ENCODE data around the gene IKZF1.

IKZF1 gene

DNA sequence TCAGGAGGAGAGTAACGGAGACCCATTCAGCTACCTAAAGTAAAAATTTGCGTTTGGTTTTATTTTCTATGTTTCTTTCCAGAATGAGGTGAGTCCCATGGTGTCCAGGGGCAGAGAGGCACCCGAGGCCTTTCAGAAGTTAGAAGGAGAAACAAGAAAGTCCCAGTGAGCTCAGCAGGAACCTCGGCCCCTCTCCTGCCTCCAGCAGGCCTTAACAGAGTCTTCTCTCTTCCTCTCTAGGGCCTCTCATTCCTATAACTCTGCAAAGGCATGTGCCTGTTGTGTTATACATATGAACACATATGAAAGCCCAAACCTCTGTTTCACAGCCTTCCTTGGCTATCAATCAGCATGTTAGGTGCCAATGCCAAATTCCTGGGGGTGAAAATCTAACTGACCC, 20.8 kb upstream of the IKZF1 start:
- DNase-seq (ENCODE audit: low spot score), result no peak

DNA sequence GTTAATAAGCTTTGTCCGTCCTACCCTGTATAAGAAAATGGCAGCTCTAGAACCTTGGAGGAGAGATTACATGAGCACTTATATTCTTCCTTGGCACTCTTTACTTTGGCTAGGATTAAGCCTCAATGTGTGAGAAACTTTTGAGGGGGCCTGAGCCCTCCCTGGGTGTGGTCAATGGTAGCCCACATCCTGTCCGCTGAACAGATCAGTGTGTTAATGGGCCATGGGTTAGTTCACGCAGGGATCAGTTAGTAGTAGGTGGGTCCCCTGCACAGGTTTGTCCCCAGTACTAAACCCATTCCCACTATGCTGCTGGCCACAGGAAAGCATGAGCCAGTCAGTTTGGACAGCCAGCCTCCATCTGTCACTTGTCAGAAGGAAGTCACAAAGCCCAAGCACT, 20.2 kb upstream of the IKZF1 start:
- DNase-seq (ENCODE audit: low spot score), result no peak

DNA sequence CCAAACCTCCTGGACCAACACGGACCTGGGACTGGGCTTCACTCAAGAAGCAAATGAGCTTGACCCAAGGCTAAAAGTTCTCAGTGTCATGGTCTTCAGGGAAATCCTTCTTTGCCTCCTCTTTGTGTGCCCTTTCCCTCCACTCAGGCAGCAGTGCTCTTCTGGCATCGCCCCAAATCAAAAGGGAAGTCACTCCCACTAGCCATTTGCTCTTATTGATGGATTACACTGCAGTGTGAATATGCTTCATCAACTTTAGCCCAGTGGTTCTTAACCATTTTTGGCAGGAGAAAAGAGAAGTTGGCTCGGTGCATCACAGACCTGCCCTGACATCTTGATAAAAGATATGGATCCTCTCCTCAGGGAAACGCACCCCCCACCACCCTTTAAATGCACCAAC, 19.2 kb upstream of the IKZF1 start:
- no peak for DNase-seq (ENCODE audit: low spot score)

DNA sequence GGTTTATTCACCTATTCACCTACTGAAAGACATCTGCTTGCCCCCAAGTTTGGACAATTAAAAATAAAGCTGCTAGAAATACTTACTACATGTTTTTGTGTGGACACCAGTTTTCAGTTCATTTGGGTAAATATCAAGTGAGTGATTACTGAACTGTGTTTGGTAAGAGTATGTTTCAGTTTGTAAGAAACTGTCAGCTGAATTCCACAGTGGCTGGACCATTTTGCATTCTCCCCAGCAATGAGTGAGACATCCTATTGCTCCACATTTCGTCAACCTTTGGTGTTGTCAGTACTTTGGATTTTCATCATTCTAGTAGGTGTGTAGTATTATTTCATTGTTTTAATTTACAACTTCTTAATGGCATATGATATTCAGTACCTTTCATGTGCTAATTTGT, 17.4 kb upstream of the IKZF1 start:
- DNase-seq (ENCODE audit: low spot score), result no peak

DNA sequence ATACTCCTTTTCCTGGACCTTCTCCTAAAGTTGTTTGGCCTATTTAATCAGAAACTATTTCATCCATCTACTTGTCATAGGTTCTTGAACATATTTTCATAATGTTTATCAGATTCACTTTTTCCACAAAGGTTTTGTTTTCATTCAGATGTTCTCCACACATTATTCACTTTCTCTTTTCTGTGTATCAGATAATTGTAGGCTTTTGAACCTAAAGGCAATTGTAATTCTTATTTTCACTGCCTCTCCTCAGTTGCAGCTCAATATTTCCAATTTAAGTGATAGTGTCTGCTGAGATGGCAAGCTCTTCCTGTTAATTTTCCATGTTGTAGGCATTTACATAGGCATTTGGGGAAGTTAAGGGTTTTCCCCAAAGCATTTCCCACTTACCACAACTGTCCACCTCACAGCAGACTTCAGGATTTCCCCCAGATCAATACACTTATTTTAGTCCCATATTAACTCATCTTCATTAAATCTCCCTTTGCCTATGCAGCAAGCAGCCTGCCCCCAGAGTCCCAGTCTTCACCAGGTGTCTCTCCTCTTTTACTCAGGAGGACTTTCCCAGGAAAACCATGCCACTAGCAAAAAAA, 12.3 kb upstream of the IKZF1 start:
- no peak for DNase-seq (ENCODE audit: low spot score)

DNA sequence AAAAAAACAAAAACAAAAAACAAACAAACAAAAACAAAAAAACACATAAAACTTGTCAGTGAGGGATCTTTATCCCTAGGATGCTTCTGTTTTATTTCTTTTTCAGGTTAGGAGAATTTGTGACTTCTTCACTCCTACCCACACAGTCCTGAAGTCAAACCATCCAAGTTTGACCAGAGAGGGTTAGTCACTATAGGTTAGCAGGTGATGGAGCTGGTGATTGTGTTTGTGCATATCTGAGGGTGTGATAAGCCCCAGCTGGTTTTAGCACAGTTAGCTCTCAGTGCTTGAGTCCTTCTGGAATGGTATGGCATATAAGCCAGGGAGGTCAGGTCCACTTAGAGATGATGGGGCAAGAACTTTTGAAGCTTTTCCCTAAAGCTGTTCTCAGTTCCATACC, 11.8 kb upstream of the IKZF1 start:
- DNase-seq (ENCODE audit: low spot score), result no peak

DNA sequence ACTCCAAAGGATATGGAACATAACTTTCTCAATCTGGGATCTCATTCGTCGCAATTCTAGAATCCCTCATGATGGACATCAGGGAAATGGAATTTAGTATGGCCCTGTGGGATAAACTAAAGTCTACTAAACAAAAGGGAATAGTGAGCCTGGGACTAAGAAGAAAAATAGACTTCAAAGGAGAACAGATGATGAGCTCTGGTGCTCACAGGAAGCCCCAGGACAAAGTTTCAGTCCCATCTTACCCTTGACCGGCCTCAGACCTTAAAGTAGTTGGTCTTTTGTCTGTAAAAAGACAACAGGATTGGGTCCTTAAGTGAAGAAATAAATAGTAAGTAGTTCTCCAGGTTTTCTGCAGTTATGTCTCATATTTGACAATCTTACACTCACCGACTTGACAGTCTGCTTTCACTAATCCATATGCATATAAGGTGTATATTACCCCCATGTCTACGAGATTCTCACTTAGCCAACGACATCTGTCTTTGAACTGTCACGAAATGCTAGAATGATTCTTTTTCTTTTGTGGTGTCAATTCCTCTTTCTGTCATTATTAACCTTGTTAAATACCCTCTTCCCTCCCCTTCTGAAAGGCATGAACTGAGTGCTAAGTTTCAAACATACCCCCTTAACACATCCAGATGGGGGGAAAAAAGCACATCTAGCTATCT, 10.9 kb upstream of the IKZF1 start:
- DNase-seq (ENCODE audit: low spot score), result no peak

DNA sequence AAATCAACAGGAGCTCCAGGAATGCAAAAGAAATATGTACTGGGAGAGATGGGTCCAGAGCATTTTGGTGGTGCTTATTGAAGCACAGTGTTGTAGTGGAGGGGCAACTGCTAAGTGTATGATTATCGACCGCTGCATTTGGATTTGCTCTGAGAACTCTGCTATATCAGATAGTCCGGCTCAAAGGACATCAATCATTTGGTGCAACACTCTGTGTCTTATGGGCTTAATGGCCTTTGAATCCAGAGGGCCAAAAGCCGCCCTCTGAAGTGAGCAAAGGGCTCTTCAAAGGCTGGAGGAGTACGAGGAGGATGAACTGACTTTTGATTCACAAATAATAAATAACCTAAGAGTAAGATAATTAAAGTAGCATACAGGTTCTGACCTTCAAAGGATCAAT, 9.4 kb upstream of the IKZF1 start:
- no peak for DNase-seq (ENCODE audit: low spot score)

DNA sequence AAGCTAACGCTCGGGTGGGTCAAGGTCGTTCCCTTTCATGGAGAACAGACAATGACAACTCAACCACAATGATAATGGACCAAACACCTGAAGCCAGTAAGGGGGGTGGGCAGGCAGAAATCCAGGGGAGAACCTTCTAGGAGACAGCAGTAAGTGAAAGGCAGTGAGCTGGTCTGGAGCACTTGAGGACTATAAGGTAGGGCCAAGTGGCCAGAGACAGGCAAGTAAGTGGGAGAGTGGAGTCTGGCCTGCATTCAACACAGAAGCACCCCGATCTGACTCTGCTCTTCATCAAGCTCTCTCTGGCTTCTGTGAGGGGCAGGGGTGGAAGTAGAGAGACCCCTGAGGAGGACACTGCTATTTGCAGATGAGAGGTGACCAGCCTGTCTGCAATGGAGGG, 7.7 kb upstream of the IKZF1 start:
- DNase-seq (ENCODE audit: low spot score), result no peak

DNA sequence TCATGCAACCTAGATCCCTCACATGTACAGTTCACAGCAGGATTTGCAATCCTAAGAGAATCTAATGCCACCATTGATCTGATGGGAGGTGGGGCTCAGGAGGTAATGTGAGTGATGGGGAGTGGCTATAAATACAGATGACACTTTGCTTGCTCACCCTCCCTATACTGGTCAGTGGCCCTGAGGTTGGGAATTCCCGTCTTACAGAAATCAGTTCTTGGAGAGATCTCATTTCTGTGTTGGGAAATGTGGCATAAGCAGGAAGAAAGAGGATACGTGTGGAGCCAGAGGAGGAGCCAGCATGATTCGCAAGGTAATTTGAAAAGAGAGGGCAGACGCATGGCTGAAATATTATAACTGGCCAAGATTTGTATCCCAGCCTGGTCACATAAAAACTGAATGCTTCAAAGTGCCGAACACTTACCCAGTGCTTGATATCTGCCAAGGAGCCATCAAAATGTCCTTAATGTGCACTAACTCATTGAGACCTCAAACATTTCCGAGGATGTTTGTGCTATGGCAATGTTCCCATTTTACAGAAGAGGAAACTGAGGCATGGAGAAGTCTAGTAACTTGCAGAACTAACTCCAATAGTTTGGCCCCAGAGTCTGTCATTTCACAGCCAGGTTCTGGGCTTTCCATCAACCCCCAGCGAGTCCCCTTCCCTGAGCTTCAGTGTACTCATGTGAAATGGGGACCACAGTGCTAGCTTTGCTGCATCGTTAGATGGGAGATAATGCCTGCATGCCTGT, 5.5 kb upstream of the IKZF1 start:
- no peak for DNase-seq (ENCODE audit: low spot score)

DNA sequence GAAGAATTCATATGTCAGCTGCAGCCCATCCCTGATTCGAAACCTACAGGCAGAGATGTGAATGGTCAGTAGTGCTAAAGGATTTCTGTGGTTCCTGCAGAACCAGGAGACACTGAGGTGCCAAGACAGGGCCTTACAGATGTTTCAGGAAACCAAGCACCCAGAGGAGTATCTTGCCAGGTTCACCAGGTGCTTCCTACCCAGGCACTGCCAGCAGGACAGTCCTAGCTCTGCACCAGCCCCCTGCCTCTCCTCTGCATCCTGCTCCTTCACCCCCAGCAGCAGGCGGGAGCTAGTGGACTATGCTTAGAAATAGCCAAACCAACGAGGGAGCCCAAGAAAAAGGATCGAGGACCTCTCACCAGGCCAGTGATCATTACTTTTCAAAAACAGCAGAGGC, 4.2 kb upstream of the IKZF1 start:
- no peak for DNase-seq (ENCODE audit: low spot score)

DNA sequence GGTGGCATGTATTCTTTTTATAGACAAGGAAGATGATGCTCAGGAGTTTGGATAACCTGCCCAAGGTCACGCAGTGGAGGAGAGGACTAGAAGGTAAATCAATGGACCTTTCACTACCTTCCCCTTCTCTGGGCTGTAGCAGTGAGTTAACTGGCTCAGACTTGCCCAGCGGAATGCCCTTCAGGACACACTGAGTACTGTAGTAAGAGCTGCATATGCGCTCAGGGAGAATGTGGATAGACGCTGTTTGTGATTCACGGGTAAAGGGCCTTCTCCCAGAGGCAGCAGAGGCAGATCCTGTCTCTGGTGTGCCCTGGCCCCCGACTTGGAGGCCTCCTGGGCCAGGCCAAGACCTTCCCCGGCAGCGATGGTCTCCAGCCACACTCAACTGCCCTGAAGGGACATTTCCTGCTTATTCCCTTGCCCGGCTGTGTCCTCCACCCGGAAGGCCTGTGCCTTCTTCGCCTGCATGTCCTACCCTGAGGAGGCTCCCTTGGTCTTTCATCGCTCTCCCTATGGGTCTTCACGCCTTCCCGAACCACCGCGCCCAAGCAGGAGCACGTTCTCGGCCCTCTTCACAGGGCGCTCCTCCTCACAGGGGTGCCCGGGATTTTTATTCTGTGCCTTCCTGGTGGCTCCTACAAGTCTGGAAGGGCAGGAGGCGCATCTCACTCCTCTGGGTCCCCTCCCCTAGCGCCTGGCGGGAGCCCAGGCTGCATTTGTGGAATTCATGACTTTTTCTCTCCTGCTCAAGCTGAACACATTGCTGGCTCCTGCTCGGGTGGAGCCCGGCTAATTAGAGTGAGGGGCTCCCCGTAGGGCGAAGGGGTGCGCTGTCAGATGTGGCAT, 1.8 kb upstream of the IKZF1 start:
- no peak for DNase-seq (ENCODE audit: low spot score)

DNA sequence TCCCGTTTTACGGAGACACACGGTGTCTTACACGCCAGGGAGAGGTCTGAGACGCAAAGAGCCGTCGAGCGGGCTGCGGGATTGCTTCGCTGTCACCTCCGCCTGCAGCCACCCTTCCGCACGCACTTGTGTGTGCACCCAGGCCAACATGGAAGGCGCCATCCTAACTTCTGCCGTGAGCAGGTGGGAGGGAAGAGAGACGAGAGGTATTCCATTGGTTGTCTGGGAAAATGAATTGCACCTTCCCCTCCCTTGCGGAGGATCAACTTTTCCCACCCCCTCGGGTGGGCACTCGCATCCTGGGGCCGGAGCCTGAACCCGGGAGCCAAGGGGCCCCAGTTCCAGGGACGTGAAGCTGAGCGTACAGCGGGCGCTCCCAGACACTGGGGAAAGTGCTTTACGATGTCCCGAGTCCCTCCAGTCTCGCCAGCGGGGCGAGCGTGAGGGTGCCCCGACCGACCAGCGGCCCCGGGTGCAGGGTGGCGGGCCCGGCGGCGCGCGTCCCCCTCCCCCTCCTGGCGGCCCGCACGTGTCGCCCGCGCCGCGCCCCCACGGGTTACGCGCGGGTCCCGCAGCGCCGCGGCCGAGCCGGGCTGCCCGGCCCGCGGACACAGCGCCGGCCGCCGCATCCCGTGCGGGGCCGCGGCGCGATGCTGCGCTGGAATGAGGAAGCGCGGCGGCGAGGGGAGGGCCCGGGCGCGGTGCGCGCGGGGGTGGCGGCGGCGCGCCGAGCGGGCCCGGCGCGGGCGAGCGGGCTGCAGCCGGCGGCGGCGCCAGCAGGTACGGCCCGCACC, 984 bp upstream of the IKZF1 start:
- no peak for DNase-seq (ENCODE audit: low spot score)

DNA sequence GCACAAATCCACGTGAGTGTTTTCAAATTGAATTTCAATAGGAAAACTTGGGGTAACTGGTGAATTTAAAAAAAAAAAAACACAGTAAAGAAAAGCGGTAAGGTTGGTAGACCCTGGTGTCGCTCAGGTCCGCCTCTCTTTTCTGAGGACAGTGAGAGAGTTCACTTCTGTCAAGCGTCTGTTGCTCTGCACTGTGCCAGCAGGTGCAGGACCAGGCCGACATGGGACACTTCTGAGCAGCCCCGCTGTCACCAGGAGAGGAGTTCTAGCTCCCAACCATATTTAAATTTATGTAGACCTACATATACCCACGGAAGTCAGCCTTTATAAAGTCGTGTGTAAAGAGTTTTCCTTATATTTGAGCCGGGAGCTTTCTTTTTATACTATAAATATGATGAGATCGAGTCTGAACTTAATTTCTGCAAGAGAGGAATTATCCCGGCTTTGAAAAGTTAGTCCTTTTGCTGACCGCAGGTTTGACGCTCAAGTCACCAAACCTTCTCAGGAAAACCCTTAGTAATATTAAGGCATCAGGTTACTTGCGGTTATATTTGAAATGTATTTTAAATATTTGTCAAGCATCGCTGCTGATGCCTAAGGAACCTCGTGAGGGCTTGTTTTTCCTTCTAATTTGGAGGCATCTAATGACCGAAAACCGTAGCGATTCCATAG, 531 bp downstream of the IKZF1 start:
- DNase-seq (ENCODE audit: low spot score), result no peak

DNA sequence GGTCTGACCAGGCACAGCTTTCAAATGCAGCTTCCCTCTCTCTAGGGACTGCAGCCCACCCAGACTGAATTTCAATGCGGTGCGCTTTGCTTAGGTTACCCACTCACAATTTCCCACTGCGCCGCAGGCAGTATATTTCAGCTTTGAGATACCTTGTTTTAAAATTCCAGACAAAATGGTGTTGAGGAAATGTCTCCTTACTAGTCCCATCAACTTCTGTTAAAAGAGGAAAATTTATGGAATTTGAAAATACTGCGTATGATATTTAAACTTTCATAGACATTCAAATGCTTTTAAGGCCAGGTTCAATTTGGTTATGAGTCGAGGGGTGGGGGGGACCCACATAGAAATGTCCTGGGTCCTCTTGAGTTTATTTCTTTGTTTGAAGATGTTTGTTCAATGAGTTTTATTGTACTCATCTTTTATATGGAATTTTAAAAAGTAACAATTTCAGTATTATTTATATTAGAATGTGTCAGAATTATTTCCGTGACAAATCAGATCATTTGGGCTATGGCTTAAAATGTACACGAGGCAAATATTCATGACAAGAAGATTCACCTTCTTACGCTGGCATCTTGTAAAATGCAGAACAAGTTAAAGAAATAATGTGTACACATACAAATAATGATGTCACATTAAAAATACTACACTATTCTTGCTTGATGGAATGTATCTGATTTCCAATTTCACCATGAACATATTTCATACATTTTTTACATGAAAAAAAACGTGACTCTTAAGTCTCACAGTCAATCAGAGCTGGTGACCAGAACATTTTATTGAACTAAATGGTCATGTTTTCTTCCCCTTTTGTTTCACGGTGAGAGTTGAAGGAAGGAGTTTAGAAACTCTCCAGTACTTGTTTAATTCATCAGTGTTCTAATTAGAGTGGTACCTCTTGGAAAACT, 1.3 kb downstream of the IKZF1 start:
- no peak for DNase-seq (ENCODE audit: low spot score)

DNA sequence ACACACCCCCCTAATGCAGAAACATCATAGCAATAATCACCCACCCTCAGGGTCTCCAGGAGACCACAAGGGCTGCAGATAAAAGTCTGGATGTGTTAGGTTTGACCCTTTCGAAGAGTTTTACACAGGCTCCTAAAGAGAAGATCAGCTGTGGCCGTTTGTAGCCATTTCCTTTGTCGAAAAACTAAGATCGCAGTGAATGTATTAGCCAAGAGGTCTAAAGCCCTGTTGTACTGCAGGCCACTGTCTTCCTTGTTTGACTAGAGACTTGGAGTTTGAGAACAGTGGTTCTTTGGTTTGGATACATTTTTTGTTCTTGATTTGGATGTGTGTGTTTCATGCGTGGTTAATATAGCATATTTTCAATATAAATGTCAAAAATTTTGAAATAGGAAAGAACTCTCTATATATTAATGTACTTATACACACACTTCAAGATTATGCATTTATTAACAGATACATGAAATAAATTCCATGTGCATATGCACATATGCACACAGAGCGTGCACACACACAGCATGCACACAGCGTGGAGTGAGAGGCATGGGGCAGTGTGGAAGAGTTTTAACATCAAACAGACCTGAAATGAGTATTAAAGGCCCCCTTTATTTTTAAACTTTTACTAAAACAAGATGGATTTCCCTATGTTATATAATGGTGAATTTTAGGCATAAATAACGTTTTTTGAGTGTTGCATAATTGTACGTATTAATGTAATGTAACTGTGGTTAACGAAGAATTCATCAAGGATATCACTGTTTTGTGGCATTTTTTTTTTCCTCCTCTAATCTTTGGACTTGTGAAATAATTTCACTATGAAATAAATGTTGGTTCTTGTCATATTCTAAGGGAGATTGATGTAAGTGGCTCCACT, 2.2 kb downstream of the IKZF1 start:
- no peak for DNase-seq (ENCODE audit: low spot score)

DNA sequence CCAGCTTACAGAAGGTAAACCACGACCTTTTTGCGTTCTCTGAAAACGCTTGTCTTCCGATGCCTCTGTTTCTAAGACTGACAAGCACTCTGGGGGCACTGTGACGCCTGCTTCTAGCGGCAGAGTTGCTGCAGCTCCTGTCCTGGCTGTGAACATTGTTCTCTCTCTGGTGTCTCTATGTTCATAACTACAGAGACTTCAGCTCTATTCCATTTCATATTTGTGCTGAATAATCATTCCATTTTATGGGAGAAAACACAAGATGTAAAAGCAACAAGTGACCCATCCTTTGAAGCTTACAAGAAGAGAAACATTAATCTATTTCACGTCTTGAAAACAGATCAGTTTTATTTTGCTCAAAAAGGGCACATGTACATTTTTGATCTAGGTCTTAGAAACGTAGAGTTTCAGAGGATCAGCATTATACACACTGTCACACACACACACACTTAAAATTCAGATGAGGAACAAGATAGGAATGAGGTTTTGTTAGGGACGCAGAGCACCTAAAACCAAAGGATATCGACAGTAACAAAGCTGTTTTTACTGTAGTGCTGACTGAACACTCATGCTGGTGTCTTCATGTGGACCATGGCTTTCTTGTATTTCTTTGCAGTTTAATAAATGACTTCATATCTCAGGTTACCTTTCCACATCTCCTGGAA, 3.0 kb downstream of the IKZF1 start:
- no peak for DNase-seq (ENCODE audit: low spot score)

DNA sequence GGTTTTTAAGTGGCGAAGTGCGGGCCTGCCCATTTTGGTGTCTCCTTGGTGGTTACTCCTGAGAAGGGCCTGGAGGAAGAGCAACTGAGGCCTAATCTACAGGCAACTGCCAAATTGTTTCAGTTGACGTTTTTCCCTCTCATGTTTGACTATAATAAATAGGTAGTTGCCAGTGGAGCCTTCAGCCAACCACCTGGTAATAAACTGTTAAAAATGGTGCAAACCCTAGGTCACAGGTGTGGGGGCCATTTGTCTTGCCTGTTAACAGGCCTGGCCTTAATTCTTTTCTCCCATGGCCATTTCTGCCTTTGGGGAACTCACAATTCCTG, 3.7 kb downstream of the IKZF1 start:
- DNase-seq (ENCODE audit: low spot score), result no peak
